ENCODE data around the gene DTWD2.

DNA sequence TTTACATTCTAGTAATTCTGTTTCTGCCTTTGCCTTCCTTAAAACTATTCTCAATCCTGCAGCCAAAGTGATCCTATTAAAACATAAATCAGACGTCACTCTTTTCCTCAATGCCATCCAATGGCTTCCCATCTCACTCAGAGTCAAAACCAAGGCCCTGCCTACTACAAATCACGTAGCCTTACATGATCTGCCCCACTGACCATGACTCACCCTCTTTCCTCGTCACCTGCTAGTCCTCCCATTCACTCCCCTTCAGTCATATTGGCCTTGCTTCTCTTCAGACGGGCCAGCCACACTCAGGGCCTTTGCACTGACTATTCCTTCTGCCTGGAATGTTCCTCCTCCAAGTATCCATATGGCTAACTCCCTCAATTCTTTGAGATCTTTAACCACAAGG, 43.6 kb upstream of the DTWD2 start:
- TF ChIP-seq, protein P1, sequence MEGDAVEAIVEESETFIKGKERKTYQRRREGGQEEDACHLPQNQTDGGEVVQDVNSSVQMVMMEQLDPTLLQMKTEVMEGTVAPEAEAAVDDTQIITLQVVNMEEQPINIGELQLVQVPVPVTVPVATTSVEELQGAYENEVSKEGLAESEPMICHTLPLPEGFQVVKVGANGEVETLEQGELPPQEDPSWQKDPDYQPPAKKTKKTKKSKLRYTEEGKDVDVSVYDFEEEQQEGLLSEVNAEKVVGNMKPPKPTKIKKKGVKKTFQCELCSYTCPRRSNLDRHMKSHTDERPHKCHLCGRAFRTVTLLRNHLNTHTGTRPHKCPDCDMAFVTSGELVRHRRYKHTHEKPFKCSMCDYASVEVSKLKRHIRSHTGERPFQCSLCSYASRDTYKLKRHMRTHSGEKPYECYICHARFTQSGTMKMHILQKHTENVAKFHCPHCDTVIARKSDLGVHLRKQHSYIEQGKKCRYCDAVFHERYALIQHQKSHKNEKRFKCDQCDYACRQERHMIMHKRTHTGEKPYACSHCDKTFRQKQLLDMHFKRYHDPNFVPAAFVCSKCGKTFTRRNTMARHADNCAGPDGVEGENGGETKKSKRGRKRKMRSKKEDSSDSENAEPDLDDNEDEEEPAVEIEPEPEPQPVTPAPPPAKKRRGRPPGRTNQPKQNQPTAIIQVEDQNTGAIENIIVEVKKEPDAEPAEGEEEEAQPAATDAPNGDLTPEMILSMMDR (IDR thresholded peaks at IDR 0.05): no peak
- TF ChIP-seq POLR2A (IDR thresholded peaks at IDR 0.05): no peak
